SJSA1 (cell line): ENCODE data around the gene TRIM63. TPM values are rescaled to one million over a fixed set of nuclear protein-coding genes. Genes with fewer than 3 reads are reported as not detected.
"Not testable (repeated sequence)": the region's sequence is repeated elsewhere in the genome, so short reads cannot be mapped to it uniquely, and the experiment has no call there.

Experiments used
- DNase-seq, 2 experiments: peaks; one replicate each; pipeline ENCODE4 v3.0.0-alpha.2; 2015 to 2020; ENCODE audit warnings: low spot score in 2 of 2, low read depth in 1 of 2
- H3K27ac ChIP-seq: fragments of 250-450 bp; sonication (Bioruptor Pico); 2 replicates; pipeline ENCODE4 v1.5.1; 2020; ENCODE audit warnings: mild to moderate bottlenecking, moderate library complexity
- H3K27me3 ChIP-seq: fragments of 250-450 bp; sonication (Bioruptor Pico); replicated peaks from 2 replicates; pipeline ENCODE4 v1.5.1; 2020; ENCODE audit warnings: mild to moderate bottlenecking, moderate library complexity
- H3K36me3 ChIP-seq: fragments of 250-450 bp; sonication (Bioruptor Pico); 2 replicates; pipeline ENCODE4 v1.5.1; 2020; ENCODE audit warnings: mild to moderate bottlenecking
- H3K4me1 ChIP-seq: fragments of 250-450 bp; sonication (Bioruptor Pico); replicated peaks from 2 replicates; pipeline ENCODE4 v1.6.1; 2021; ENCODE audit warnings: mild to moderate bottlenecking
- H3K4me3 ChIP-seq: fragments of 250-450 bp; sonication (Bioruptor Pico); 2 replicates; pipeline ENCODE4 v1.5.1; 2020; ENCODE audit warnings: mild to moderate bottlenecking
- H3K9me3 ChIP-seq: fragments of 250-450 bp; sonication (Bioruptor Pico); replicated peaks from 2 replicates; pipeline ENCODE4 v1.5.1; 2020; ENCODE audit warnings: mild to moderate bottlenecking
- total RNA-seq: library from RNA; depleted of rRNA; stranded (reverse); fragments of >200 nt; shearing (Covaris generic); gene quantifications from 2 replicates; pipeline ENCODE4 v1.2.3, GENCODE V29; 2014

TRIM63 gene
- total RNA-seq, 1 experiment from 2014 or later = not detected

- Histone ChIP-seq H3K27me3 (peaks cover 12% of the 10 kb centered on the region), H3K27ac (no peak overlapping the region), H3K9me3 (no peaks in the 10 kb centered on the region), H3K4me3 (no peak overlapping the region), H3K4me1 (peaks cover 29% of the 10 kb centered on the region), H3K36me3 (no peaks in the 10 kb centered on the region)
- peak; percentile 62 to 79 for DNase-seq
Measured at GRCh38 chr1:26097696-26098095, 30.3 kb upstream of the TRIM63 start.

GRCh38 chr1:26096471-26096870 is 29.0 kb upstream of the TRIM63 start:
- Histone ChIP-seq H3K27ac (no peak overlapping the region), H3K4me1 (peaks cover 21% of the 10 kb centered on the region), H3K9me3 (no peaks in the 10 kb centered on the region), H3K4me3 (no peak overlapping the region), H3K27me3 (peaks cover 21% of the 10 kb centered on the region), H3K36me3 (no peaks in the 10 kb centered on the region)
- DNase-seq = no peak

GRCh38 chr1:26094677-26095383 is 27.4 kb upstream of the TRIM63 start:
- no peak overlapping the region for H3K4me3 ChIP-seq
- DNase-seq = no peak
- no peaks in the 10 kb centered on the region for H3K9me3 ChIP-seq
- H3K4me1 ChIP-seq = peaks cover 21% of the 10 kb centered on the region
- no peak overlapping the region for H3K27ac ChIP-seq
- peaks cover 34% of the 10 kb centered on the region for H3K27me3 ChIP-seq
- no peaks in the 10 kb centered on the region for H3K36me3 ChIP-seq

GRCh38 chr1:26094076-26094669 is 26.7 kb upstream of the TRIM63 start:
- peaks cover 21% of the 10 kb centered on the region for H3K4me1 ChIP-seq
- no peak overlapping the region for H3K27ac ChIP-seq
- no peak overlapping the region for H3K4me3 ChIP-seq
- DNase-seq = no peak
- no peaks in the 10 kb centered on the region for H3K36me3 ChIP-seq
- peaks cover 34% of the 10 kb centered on the region for H3K27me3 ChIP-seq
- no peaks in the 10 kb centered on the region for H3K9me3 ChIP-seq

- not testable (repeated sequence) for DNase-seq, H3K4me3 ChIP-seq, H3K27ac ChIP-seq, H3K9me3 ChIP-seq, H3K36me3 ChIP-seq
- Histone ChIP-seq H3K27me3 (peaks cover 34% of the 10 kb centered on the region), H3K4me1 (peaks cover 20% of the 10 kb centered on the region)
Measured at GRCh38 chr1:26093569-26093968, 26.1 kb upstream of the TRIM63 start.

GRCh38 chr1:26092422-26092821 is 25.0 kb upstream of the TRIM63 start:
- DNase-seq = no peak
- peaks cover 34% of the 10 kb centered on the region for H3K27me3 ChIP-seq
- no peak overlapping the region for H3K4me3 ChIP-seq
- H3K9me3 ChIP-seq = no peaks in the 10 kb centered on the region
- H3K27ac ChIP-seq = no peak overlapping the region
- H3K4me1 ChIP-seq = peaks cover 9% of the 10 kb centered on the region
- no peaks in the 10 kb centered on the region for H3K36me3 ChIP-seq

- no peak overlapping the region for H3K4me3 ChIP-seq
- H3K27ac ChIP-seq = no peak overlapping the region
- H3K36me3 ChIP-seq = no peaks in the 10 kb centered on the region
Measured at GRCh38 chr1:26090893-26091292, 23.5 kb upstream of the TRIM63 start.

GRCh38 chr1:26089125-26089524 is 21.7 kb upstream of the TRIM63 start:
- H3K27me3 ChIP-seq = peaks cover 37% of the 10 kb centered on the region
- no peaks in the 10 kb centered on the region for H3K9me3 ChIP-seq
- H3K36me3 ChIP-seq = no peaks in the 10 kb centered on the region
- no peak overlapping the region for H3K4me3 ChIP-seq
- no peak for DNase-seq
- H3K4me1 ChIP-seq = no peaks in the 10 kb centered on the region
- no peak overlapping the region for H3K27ac ChIP-seq

More at GRCh38 chr1:26090893-26091292, 23.5 kb upstream of the TRIM63 start:
- DNase-seq = no peak
- no peaks in the 10 kb centered on the region for H3K9me3 ChIP-seq
- H3K4me1 ChIP-seq = no peaks in the 10 kb centered on the region
- H3K27me3 ChIP-seq = peaks cover 37% of the 10 kb centered on the region

GRCh38 chr1:26084844-26085243 is 17.4 kb upstream of the TRIM63 start:
- H3K36me3 ChIP-seq = no peaks in the 10 kb centered on the region
- DNase-seq = no peak
- no peaks in the 10 kb centered on the region for H3K4me1 ChIP-seq
- no peak overlapping the region for H3K4me3 ChIP-seq
- H3K27me3 ChIP-seq = peaks cover 22% of the 10 kb centered on the region
- no peaks in the 10 kb centered on the region for H3K9me3 ChIP-seq
- no peak overlapping the region for H3K27ac ChIP-seq

- Histone ChIP-seq H3K4me1 (no peaks in the 10 kb centered on the region), H3K9me3 (no peaks in the 10 kb centered on the region), H3K36me3 (no peaks in the 10 kb centered on the region), H3K4me3 (no peak overlapping the region), H3K27ac (no peak overlapping the region), H3K27me3 (peaks cover 22% of the 10 kb centered on the region)
- DNase-seq = no peak
Measured at GRCh38 chr1:26084091-26084561, 16.7 kb upstream of the TRIM63 start.

- Histone ChIP-seq H3K27ac (no peak overlapping the region), H3K36me3 (no peaks in the 10 kb centered on the region), H3K4me1 (no peaks in the 10 kb centered on the region), H3K4me3 (no peak overlapping the region), H3K9me3 (no peaks in the 10 kb centered on the region), H3K27me3 (peaks cover 22% of the 10 kb centered on the region)
- DNase-seq = no peak
Measured at GRCh38 chr1:26083208-26083607, 15.8 kb upstream of the TRIM63 start.

GRCh38 chr1:26082020-26082350 is 14.6 kb upstream of the TRIM63 start:
- DNase-seq = no peak
- Histone ChIP-seq H3K9me3 (no peaks in the 10 kb centered on the region), H3K27ac (no peak overlapping the region), H3K36me3 (no peaks in the 10 kb centered on the region), H3K4me1 (no peaks in the 10 kb centered on the region), H3K4me3 (no peak overlapping the region), H3K27me3 (peaks cover 22% of the 10 kb centered on the region)

GRCh38 chr1:26081267-26082019 is 14.0 kb upstream of the TRIM63 start:
- H3K9me3 ChIP-seq = no peaks in the 10 kb centered on the region
- H3K36me3 ChIP-seq = no peaks in the 10 kb centered on the region
- no peaks in the 10 kb centered on the region for H3K4me1 ChIP-seq
- no peak overlapping the region for H3K4me3 ChIP-seq
- DNase-seq = no peak
- H3K27me3 ChIP-seq = peaks cover 21% of the 10 kb centered on the region
- H3K27ac ChIP-seq = no peak overlapping the region
